ENCODE data around the gene HHIPL2. TPM values are rescaled to one million over a fixed set of nuclear protein-coding genes. Genes with fewer than 3 reads are reported as not detected.
A peak's percentile ranks its signal among the peaks of the same experiment; 100 is the strongest.
"Not testable (repeated sequence)": the region's sequence is repeated elsewhere in the genome, so short reads cannot be mapped to it uniquely, and the experiment has no call there.

The HHIPL2 gene
- total RNA-seq, 1 experiment from 2014 or later: 14.7 TPM

DNA sequence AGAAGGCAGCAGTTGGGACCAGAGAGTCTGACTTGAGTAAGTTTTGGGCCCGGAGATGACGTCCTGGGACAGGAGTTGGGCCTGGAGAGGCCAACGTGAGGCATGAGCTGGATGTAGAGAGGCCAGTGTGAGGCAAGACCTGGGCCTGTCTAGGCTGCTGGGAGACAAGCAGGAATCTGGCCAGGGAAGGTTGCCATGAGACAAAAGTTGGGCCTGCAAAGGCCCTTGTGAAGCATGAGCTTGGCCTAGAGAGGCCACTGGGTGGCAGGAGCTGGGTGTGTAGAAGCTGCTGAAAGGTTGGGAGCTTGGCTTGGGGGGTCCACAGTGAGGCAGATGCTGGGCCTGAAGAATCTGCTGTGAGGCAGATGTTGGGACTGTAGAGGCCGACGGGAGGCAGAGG lies 71.5 kb downstream of the HHIPL2 start:
- H3K36me3 ChIP-seq (ENCODE audit: control insufficient read depth, insufficient read depth, low read length); intact Hi-C loops (cut with micrococcal nuclease; ENCODE audit: unreplicated experiment); BruUV-seq (replicated peaks); in situ Hi-C loops (cut with HindIII; ENCODE audit: low pct_unique_long_range_greater_than_20kb, low sequenced_read_pairs); DNase-seq (ENCODE audit: low read depth, low spot score); H3K27me3 ChIP-seq (ENCODE audit: control insufficient read depth, insufficient read depth, low read length); POLR2A ChIA-PET; ATAC-seq; H3K4me3 ChIP-seq (ENCODE audit: low read depth in 2 of 2, low read length in 2 of 2); CTCF ChIA-PET; H3K9me3 ChIP-seq (ENCODE audit: control insufficient read depth, insufficient read depth, low read depth, low read length); H3K27ac ChIP-seq (ENCODE audit: low read length); H3K4me1 ChIP-seq (ENCODE audit: control insufficient read depth, insufficient read depth, low read length): not testable (repeated sequence)
- TF ChIP-seq, protein P1, sequence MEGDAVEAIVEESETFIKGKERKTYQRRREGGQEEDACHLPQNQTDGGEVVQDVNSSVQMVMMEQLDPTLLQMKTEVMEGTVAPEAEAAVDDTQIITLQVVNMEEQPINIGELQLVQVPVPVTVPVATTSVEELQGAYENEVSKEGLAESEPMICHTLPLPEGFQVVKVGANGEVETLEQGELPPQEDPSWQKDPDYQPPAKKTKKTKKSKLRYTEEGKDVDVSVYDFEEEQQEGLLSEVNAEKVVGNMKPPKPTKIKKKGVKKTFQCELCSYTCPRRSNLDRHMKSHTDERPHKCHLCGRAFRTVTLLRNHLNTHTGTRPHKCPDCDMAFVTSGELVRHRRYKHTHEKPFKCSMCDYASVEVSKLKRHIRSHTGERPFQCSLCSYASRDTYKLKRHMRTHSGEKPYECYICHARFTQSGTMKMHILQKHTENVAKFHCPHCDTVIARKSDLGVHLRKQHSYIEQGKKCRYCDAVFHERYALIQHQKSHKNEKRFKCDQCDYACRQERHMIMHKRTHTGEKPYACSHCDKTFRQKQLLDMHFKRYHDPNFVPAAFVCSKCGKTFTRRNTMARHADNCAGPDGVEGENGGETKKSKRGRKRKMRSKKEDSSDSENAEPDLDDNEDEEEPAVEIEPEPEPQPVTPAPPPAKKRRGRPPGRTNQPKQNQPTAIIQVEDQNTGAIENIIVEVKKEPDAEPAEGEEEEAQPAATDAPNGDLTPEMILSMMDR (IDR thresholded peaks at IDR 0.05): peak; percentile 34

DNA sequence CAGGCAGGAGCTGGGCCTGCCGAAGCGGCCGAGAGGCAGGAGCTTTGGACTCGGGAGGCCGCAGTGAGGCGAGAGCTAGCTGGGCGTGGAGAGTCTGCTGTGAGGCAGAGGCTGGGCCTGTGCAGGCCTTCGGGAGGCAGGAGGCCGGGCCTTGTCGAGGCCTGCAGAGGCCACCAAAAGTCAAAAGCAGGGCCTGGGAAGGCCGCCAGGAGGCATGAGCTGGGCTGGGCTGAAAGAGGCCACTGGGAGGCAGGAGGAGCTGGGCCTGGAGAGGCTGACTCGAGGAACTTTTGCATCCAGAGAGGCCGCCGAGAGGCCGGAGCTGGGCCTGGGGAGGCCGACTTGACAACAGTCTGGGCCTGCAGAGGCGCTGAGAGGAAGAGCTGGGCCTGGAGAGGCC lies 74.2 kb downstream of the HHIPL2 start:
- POLR2A ChIA-PET; H3K36me3 ChIP-seq (ENCODE audit: control insufficient read depth, insufficient read depth, low read length); BruUV-seq (replicated peaks); H3K9me3 ChIP-seq (ENCODE audit: control insufficient read depth, insufficient read depth, low read depth, low read length); H3K27me3 ChIP-seq (ENCODE audit: control insufficient read depth, insufficient read depth, low read length); H3K27ac ChIP-seq (ENCODE audit: low read length); DNase-seq (ENCODE audit: low read depth, low spot score); H3K4me1 ChIP-seq (ENCODE audit: control insufficient read depth, insufficient read depth, low read length); ATAC-seq; intact Hi-C loops (cut with micrococcal nuclease; ENCODE audit: unreplicated experiment); CTCF ChIA-PET; in situ Hi-C loops (cut with HindIII; ENCODE audit: low pct_unique_long_range_greater_than_20kb, low sequenced_read_pairs); H3K4me3 ChIP-seq (ENCODE audit: low read depth in 2 of 2, low read length in 2 of 2): not testable (repeated sequence)

DNA sequence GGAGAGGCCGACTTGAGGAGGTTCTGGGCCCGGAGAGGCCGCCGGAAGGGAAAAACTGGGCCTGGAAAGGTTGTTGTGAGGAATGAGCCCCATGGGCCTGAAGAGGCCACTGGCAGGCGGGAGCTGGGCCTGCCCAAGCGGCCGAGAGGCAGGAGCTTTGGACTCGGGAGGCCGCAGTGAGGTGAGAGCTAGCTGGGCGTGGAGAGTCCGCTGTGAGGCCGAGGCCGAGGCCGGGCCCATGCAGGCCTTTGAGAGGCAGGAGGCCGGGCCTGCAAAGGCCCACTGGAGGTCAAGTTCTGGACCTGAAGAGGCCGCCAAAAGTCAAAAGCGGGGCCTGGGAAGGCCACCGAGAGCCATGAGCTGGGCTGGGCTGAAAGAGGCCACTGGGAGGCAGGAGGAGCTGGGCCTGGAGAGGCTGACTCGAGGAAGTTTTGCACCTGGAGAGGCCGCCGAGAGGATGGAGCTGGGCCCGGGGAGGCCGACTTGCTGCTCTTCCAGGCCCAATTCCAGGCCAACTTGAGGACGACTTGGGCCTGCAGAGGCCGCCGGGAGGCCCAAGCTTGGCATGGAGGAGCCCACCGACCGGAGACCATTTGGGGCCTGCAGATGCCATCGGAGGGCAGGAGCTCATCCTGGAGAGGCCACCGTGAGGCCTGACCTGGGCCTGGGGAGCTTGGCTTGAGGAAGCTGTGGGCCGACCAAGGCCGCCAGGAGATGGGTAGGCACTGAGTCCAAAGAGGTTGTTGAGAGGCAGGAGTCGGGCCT lies 74.9 kb downstream of the HHIPL2 start:
- H3K27ac ChIP-seq (ENCODE audit: low read length); H3K36me3 ChIP-seq (ENCODE audit: control insufficient read depth, insufficient read depth, low read length); DNase-seq (ENCODE audit: low read depth, low spot score); ATAC-seq; H3K4me1 ChIP-seq (ENCODE audit: control insufficient read depth, insufficient read depth, low read length); BruUV-seq (replicated peaks); POLR2A ChIA-PET; H3K4me3 ChIP-seq (ENCODE audit: low read depth in 2 of 2, low read length in 2 of 2); H3K27me3 ChIP-seq (ENCODE audit: control insufficient read depth, insufficient read depth, low read length); in situ Hi-C loops (cut with HindIII; ENCODE audit: low pct_unique_long_range_greater_than_20kb, low sequenced_read_pairs); intact Hi-C loops (cut with micrococcal nuclease; ENCODE audit: unreplicated experiment); H3K9me3 ChIP-seq (ENCODE audit: control insufficient read depth, insufficient read depth, low read depth, low read length): not testable (repeated sequence)
- CTCF ChIA-PET: interaction anchor here (0.7 kb wide), 1 partner anchor 43 kb away, joined by 3 read pairs; no protein-coding TSS in a partner anchor

Other genes starting within 250 kb of the HHIPL2 start
- 11.6 TPM for gene TAF1A, start 41.8 kb upstream of the HHIPL2 start, total RNA-seq (2021; ENCODE audit: unreplicated experiment)
- 53.5 TPM for gene MIA3, start 70.0 kb upstream of the HHIPL2 start, total RNA-seq (2021; ENCODE audit: unreplicated experiment)
- gene AIDA, start 164.4 kb upstream of the HHIPL2 start, total RNA-seq (2021; ENCODE audit: unreplicated experiment): 73.1 TPM
- gene BROX, start 164.5 kb upstream of the HHIPL2 start, total RNA-seq (2021; ENCODE audit: unreplicated experiment): 49.8 TPM
- not detected for gene FAM177B, start 189.1 kb upstream of the HHIPL2 start, total RNA-seq (2021; ENCODE audit: unreplicated experiment)